AG08395 (cell line): ENCODE measurements around the gene CDH22.

ENCODE experiments used
- DNase-seq: peaks from one replicate; pipeline ENCODE4 v3.0.0; 2012; ENCODE audit warnings: mixed read lengths, low spot score

The CDH22 gene

DNA sequence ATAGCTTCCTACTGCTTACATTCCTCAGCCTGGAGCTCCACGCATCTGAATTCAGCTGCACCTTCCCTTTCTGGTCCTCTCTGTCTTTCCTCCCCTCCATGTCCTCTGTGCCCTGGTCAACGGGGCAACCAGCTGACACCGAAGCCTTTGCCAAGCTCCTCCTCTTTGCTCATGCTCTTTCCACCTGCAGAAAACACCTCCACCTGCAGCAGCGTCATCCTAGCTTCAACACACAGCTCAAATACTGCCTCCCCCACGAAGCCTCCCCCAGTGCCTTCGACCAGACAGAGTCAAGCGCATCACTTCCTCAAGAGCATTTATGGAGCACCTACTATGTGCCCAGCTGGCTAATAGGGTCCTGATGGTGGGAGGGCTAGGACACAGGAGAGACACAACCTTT is 9.2 kb downstream of the CDH22 start:
- no peak for DNase-seq

GRCh38 chr20:46298374-46298773 is 9.9 kb downstream of the CDH22 start:
- DNase-seq, result no peak

GRCh38 chr20:46296526-46297250 is 11.6 kb downstream of the CDH22 start:
- no peak for DNase-seq

GRCh38 chr20:46293084-46293483 is 15.2 kb downstream of the CDH22 start:
- peak; percentile 49 for DNase-seq

DNA sequence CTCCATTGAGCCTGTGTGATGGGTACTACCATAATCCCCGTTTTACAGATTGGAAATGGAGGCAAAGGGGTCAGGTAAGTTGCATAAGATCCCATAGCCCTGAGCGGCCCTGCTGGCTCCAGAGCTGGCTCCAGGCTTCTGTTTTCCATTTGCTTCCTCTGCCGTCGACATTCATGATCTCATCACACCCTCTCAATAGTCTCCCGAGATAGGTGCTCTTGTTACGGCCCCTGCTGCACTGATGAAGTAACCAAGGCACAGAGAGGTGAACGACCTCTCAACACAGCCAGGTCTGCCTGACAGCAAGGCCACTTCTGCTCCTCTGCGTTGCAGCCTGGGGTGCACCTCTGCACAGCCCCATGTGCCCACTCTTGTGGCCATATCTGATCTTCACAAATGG is 16.9 kb downstream of the CDH22 start:
- no peak for DNase-seq

DNA sequence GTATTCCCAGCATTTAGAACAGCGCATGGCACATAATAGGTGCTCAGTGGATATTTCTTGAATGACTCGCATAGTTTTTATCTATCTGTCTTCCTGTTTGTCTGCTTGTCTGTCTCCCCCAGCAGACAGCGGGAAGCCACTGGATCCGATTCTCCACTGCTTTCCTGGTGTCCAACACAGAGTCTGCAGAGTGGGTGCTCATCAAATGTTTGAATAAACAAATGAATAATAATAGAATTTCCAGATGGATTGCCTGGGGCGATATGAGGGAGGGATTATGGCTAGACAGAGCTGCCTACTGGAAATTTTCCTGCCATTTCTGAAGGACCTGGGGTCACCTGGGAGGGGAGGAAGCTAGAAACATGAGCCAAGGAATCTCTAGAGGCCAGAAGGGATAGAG is 18.9 kb downstream of the CDH22 start:
- DNase-seq, result no peak

- DNase-seq, result no peak
These were observed 21.3 kb downstream of the CDH22 start for GRCh38 chr20:46286977-46287376.

GRCh38 chr20:46286382-46286781 is 21.9 kb downstream of the CDH22 start:
- DNase-seq, result no peak

DNA sequence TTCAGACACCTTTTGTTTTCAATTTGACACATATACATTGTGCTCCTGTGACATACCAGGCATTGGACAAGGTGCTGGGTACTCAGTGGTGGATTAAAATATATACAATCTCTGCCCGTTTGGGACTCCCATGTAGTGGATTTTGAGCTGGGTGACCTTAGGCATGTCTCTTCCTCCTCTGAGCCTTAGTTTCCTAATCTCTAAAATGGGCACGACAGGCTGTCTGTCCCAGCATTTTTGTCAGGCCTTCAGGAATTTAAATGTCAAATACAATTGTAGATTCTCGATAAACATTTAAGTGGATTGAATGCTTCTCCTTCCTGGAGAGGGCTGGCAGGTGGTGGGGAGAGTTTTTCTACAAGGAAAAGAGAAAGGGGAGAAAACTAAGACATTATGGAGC is 22.6 kb downstream of the CDH22 start:
- DNase-seq, result no peak

- no peak for DNase-seq
These were observed 23.2 kb downstream of the CDH22 start for GRCh38 chr20:46285072-46285471.

- no peak for DNase-seq
These were observed 24.3 kb downstream of the CDH22 start for GRCh38 chr20:46284040-46284427.

GRCh38 chr20:46283426-46284039 is 24.8 kb downstream of the CDH22 start:
- no peak for DNase-seq

GRCh38 chr20:46282669-46283068 is 25.6 kb downstream of the CDH22 start:
- no peak for DNase-seq

GRCh38 chr20:46279103-46279502 is 29.2 kb downstream of the CDH22 start:
- no peak for DNase-seq

DNA sequence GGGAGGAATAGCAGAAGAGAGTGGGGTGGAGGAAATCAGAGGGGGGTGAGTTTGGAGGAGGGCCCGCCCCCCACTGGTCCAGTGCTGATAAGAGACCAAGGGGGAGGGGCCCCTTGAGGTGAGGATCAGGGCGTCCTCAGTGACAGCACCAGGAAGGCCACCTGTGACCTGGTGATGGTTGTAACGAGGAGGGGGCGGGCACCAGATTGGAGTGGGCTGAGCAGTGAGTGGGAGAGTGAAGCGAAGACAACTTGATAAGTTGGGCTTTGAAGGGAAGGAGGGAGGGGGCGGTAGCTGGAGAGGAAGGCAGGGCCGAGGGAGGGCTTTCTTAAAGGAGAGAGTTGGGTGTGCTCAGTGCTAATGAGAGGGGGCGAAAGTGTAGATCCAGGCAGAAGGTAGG is 30.7 kb downstream of the CDH22 start:
- no peak for DNase-seq

GRCh38 chr20:46276531-46276930 is 31.8 kb downstream of the CDH22 start:
- peak; percentile 22 for DNase-seq

DNA sequence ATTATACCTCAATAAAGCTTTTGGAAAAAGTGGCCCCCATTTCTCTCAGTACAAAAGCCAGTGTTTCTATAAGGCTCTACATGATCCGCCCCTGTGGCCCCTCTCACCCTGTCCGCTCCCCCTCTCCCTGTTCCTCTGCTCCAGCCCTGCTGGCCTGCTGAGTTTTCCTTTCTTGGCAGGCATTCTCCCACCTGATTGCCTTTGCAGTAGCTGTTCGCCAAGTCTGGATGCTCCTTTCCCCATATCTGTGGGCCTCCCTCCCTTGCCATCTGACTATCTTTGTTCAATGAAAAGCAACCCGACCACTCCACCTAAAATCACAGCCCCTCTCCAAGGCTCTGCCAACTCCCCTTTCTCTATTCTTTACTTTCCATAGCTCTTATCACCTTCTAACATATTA is 33.2 kb downstream of the CDH22 start:
- no peak for DNase-seq

DNA sequence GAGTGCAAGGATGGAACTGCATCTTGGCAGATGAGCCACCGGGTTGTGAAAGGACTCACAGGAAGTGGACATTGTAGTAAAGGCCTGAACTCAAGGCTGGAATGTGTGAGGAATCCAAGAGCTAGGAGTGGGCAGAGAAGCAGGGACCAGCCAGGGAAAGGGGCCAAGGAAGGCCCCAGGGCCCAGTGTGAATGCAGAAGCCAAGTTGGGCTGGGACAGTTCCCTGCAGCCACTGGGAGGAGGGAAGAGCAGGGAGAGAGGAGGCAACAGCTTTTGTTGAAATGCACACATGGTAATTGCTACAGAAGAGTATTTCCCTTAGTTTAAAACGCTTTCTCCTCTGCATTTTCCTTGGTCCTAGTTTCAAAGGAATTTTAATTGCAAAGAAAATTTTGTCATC is 34.6 kb downstream of the CDH22 start:
- no peak for DNase-seq

DNA sequence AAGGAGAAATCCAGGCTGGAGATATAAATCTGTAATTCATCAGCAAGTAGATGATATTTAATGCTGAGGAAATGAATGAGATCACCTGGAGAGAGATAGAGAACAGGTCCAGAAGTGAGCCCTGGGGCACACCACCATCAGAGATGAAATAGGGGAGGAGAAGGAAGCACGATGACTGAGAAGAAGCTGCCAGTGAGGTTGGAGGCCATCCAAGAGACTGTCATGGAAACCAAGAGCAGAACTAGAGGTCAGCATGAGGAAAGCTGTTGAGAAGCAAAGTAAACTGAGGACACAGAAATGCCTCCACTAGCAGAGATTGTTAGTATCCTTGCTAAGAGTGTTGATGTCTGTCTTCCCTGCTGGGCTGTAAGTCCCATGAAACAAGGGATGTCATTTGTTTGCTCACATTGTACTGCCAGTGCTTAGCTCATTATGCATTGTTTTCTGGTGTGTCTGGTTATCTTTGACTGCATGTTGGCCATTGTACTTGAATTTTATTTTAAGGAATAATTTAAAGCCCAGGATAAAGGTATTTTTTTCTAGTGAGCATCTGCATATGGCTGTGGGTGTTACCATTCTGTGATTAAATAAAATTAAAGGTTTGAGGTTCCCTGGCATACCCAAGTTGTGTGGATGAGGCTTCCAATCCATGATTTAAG is 35.8 kb downstream of the CDH22 start:
- no peak for DNase-seq

DNA sequence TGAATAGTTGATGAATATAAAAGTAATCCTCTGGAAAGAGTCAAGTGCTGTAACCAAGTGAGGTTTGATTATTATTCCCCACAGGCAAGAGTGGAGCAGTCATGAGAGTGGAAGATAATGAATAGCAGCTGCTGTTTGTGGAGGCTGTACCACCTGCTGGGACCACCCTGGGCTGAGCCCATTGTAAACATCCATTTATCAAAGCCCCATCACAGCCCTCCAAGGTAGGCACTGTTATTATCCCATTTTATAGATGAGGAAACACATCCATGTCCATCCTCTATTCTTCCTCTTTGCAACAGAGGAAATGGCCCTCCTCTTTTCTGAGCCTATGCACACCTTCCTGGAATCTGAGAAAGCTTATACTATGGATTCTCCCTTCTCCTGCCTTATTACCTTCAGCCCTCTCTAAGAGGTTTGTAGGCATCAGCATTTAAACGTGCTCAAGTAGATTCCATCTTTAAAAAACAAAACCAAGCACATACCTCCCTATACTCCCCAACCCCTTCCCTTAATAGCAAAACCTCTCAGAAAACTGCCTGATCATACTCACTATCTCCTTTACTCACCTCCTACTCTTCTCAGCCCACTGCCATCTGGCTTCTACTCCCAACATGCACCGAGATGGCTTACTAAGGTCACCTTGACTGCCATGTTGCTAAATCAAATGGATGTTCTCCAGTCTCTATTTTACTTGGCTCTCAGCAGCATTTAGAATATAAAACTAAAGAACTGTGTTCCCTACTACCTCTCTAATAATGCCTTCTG is 37.1 kb downstream of the CDH22 start:
- no peak for DNase-seq

- no peak for DNase-seq
These were observed 38.9 kb downstream of the CDH22 start for GRCh38 chr20:46269372-46269771.

DNA sequence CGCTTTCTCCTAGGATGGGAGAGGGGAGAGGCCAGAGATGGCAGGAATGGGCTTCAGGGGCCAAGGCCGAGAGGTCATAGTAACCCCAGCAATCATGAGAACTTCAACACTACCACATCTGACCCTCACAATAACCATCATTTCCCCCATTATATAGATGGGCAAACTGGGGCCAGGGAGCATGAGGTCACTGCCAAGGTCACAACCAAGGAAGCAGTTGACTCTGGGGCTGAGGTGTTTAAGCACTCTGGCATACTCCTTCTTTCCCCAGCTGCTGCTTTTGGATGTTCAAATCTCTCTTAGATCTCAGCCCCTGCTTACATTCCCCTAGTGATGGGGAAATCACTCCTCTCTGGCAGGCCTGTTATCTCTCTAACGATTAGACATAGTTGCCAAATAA is 39.6 kb downstream of the CDH22 start:
- DNase-seq, result no peak

GRCh38 chr20:46268131-46268614 is 40.1 kb downstream of the CDH22 start:
- no peak for DNase-seq
